ENCODE results near the gene TMEM156.

Gene TMEM156, protein sequence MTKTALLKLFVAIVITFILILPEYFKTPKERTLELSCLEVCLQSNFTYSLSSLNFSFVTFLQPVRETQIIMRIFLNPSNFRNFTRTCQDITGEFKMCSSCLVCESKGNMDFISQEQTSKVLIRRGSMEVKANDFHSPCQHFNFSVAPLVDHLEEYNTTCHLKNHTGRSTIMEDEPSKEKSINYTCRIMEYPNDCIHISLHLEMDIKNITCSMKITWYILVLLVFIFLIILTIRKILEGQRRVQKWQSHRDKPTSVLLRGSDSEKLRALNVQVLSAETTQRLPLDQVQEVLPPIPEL

DNA sequence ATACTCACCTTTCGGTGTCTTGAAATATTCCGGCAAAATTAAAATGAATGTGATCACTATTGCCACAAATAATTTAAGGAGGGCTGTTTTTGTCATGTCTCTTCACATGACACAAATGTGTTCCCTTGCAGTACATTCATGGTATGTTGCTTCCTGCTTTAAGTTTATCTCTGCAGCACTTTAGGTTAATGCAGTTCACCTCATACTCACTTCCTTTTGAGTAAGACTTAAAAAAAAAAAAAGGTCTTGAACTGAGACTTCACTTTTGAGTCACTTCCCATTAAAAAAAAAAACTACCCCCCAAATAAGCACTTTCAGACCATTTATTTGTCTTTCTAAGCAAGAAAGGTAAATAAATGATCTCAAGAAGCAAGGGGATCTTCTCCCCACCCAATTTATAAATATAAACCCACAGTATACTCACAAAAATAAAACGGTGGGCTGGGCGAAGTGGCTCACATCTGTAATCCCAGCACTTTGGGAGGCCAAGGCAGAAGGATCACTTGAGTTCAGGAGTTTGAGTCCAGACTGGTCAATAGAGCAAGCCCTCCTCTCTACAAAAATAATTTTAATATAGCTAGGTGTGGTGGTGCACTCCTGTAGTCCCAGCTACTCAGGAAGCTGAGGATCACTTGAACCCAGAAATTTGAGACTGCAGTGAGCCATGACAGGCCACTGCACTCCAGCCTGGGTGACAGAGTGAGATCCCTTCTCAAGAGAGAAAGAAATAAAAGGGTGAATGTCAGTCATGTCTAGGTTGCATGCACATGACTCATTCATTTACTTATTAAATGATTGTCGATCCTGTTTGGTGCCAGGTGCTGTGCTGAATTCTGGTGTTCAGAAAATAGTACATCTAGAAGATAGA, at the start of gene TMEM156:
Gene TMEM156 (minus strand): TSS at position 192 of the 868 bp plus-strand sequence. CDS start 96 bp downstream, at position 96.
- DNase-seq (ENCODE audit: low read depth): no peak

DNA sequence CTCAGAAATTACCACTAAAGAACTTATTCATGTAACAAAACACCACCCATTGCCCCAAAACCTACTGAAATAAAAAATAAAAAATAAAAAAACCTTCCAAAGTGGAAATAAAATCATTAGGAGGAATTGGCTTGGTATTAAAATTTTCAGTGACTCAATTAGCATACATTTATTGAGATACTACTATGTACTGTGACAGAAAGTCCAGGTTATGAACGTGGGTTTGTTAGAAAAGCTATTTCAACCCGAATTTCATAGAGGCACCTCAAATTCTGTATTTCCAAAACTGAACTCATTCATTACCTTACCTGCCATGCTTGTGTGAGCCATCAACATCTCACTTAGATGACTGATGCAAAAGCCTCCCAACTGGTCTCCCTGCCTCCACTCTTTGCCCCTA, 46.6 kb upstream of the TMEM156 start:
- no peak for DNase-seq (ENCODE audit: low read depth)

DNA sequence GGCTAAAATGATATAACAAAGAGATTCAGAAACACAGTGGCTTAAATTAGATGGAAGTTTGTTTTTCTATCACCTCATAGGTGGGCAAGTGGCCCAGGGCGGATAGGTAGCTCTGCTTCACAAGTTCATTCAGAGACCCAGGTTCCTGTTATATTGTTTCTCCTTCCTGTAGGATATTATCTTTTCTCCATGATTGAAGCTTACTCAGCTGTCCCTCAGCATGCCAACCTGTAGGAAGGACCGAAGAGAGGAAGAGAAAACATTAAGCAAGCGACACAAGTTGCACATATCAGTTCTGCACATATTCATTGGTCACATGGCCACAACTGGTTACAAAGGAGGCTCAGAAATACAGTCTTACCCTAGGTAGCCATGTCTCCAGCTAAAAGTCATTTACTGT, 36.7 kb upstream of the TMEM156 start:
- no peak for DNase-seq (ENCODE audit: low read depth)

DNA sequence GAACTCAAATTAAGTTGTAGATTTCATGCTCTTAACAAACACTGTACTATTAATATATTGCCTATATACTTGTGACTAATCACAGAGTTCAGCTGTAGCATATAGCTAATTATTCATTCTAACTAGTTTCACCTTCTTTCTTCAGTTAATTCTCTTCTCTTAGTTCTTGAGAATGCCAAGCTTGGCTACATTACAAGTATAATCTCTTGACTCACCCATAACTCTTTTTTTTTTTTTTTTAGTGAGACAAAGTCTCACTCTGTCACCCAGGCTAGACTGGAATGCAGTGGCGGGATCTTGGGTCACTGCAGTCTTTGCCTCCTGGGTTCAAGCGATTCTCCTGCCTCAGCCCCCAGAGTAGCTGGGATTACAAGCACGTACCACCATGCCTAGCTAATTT, 35.2 kb upstream of the TMEM156 start:
- DNase-seq (ENCODE audit: low read depth): no peak

DNA sequence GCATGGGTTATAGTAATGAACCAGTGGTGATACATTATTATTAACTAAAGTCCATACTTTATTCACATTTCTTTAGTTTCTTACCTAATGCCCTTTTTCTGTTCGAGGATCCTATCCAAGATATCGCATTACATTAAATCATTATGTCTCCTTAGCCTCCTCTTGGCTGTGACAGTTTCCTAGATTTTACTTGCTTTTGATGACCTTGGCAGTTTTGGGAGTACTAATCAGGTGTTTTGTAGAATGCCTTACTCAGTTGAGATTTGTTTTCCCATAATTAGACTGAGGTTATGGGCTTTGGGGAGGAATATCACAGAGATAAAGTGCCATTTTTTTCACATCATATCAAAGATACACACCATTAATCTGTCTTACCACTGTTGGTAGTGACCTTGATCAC, 34.8 kb upstream of the TMEM156 start:
- DNase-seq (ENCODE audit: low read depth): no peak

DNA sequence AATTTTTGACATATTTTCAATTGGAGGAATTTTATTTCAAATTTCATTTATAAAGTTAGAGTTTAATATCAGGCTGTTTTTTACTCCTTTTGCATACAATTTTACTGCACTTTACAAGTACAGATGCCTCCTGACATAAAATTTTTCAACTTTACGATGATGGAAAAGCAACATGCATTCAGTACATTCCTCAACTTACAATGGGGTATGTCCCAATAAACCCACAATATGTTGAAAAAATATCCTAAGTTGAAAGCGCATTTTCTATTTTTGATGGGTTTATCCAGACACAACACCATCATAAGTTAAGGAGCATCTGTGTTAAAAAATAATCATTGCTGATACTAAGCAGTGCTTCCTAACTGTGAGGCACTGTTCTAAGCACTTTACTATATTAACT, 34.2 kb upstream of the TMEM156 start:
- DNase-seq (ENCODE audit: low read depth): no peak

DNA sequence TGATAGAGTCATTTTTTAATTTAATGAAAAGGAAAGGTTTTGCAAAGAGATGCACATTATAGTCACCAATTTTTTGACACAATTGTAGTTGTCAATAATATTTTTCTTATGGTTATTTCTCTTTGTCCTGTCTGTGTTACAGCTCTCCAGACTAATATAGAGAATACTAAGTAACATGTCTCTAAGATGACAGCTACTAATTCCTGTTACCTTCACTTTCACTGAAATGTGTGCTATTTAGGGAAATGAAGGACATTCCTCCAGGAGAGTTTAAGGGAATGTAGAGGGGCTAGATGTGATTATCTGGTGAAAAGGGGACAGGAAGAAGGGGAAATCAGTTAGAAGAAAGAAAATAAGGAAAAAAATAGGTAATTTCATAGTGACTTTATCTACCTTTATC, 31.2 kb upstream of the TMEM156 start:
- DNase-seq (ENCODE audit: low read depth): no peak

DNA sequence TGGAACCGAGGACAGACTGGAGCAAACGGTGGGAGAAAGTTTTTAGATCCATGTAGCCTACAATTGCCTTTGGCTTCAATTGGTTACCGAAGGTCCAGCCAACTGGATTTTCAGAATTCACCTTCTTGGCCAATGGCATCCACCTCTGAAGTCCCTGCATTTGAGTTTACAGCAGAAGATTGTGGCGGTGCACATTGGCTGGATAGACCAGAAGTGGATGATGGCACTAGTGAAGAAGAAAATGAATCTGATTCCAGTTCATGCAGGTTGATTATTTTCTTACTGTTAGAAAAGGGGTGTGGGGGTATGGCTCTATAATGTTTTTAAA, 30.5 kb upstream of the TMEM156 start:
- no peak for DNase-seq (ENCODE audit: low read depth)

DNA sequence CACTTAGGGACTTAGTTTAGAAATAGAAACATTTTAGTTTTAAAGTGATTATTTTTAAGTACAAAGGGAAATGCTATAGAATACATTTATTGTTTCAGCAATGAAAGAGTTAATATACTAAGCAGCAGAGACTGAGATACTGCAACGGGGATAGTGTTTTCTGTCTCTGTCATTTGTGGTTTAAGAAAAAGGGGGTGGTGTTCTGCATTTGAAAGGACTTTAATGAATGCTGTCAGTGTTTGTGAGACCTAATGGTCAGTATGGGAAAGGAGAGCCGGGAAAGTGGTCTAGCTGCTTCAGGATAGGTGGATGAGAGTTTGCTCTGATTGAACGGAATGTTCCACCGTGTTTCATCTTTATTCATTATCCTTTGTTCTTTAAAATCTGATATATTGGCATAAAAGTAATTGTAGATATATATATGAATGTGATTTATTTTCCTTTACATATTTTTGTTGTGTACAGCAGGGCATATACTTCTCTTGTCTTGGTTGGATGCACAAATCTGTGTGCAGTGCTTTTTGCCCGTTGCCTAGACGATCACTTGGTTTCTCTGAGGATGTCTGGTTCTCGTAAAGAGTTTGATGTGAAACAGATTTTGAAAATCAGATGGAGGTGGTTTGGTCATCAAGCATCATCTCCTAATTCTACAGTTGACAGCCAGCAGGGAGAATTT, 30.0 kb upstream of the TMEM156 start, which contains the start of gene KLHL5:
Gene KLHL5 (plus strand): TSS at position 139 of the 676 bp plus-strand sequence. CDS start 421 bp downstream, at position 560.
- no peak for DNase-seq (ENCODE audit: low read depth)

DNA sequence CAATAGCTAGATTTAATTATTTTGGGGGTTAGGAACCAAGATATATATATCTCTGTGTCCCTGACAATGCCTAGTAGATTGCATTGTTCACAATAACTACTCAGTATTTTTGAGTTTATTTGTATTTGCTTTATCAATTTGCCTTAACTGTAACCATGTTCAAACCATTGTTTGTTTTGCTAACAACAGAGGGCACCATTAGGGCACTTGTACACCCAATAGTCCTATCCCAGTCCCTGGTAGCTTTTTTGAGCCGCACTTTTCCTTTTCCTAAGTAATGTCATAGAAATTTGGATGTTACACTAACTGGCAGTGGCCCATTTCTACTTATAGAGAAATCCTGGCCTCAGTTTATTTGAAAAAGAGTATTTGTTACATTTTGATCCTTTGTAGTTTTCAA, 29.2 kb upstream of the TMEM156 start:
- DNase-seq (ENCODE audit: low read depth): no peak

DNA sequence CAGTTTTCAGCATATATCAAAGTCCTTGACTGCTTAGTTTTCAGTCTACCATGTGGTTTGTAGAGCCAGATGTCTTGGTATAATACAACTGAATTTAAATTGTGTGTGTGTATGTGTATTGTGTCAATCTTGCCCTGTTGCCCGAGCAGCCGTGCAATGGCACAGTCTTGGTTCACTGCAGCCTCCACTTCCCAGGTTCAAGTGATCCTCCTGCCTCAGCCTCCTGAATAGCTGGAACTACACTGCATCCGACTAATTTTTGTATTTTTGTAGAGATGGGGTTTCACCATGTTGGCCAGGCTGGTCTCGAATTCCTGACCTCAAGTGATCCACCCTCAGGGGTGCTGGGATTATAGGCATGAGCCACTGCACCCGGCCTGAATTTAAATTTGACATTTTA, 23.8 kb upstream of the TMEM156 start:
- no peak for DNase-seq (ENCODE audit: low read depth)

DNA sequence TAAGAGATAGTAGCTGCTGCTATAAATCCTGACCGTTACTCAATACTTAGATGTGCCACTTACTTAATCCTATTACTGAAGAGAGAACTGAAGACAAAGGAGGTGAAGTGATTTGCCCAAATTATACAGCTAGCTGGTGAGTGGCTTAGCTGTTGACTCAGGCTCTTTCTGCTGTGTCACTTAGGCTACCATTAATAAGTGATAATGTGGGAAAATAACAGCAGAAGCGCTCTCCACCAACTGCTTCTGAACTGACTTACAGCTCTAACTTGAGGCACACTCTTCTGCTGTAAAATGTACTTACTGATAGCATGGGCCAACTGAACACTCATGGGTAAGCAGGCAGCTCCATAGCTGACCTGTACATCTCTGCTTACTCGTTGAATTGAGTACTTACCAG, 22.3 kb upstream of the TMEM156 start:
- DNase-seq (ENCODE audit: low read depth): no peak

DNA sequence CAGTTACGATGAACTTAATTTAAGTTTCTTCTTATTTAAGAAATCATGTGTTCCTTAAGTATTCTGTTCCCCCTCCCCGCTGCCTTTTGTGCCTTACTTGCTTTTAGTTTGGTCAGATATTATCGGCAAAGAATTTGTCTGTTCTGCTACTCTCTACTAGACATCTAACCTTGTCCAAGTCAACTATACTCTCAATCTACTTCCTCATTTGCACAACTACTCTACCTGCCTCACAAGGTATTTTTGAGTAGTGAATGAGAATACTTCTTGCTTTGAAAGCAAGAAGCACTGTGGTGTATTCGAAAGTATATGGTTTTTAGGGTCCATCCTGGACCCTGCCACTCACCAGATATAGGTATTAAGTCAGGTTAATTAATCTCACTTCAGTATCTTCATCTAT, 21.8 kb upstream of the TMEM156 start:
- no peak for DNase-seq (ENCODE audit: low read depth)

DNA sequence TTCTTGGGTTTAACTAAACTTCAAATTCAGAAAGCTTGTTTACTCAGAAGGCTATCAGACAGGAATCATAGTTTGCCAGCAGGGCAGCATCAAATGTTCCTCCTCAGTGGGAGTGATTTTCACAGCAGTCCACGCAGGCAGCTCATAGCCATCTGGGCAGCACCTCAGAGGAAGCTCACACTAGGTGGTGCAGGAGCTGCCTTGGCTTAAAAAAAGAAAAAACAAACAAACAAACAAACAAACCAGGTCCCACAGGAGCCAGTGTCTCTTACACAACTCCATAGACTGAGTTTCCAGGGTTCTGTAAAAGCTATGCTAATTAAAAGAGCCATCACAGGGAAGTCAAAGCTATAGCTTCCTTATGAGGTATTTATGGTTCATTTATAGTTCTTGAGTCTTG, 19.3 kb upstream of the TMEM156 start:
- no peak for DNase-seq (ENCODE audit: low read depth)

DNA sequence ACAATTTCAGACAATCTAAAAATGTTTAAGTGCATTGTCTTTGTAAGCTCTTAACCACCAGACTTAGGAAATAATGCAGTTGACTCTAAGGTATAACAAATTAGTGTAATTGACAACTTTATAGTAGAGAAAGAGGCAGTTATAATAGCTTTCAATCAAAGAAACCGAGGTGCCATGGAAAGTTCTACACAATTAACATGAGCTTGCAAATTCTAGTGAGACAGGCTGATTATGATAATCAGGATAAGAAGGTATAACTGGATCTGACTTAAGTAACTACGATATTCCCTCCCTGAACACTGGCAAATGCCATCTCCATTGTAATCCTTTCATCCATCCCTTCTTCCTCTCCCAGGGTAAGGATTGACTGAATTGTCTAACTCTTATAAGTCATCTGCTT, 18.4 kb upstream of the TMEM156 start:
- DNase-seq (ENCODE audit: low read depth): no peak

DNA sequence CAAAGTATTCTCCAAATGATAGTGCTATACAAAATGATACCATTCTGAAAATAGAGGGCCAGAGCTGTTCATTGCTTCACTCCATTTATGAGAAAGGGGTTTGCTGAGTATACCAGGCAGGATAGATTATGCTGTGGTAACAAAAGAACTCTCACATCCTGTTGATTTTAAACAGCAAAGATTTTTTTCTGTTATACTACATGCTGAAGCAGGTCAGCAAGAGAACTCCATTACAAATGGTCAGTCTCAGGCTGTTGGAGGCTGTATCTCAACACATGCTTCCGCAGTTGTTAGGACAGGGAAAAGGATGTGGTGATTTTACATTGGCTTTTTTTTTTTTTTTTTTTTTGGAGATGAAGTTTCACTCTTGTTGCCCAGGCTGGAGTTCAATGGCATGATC, 16.1 kb upstream of the TMEM156 start:
- DNase-seq (ENCODE audit: low read depth): no peak

DNA sequence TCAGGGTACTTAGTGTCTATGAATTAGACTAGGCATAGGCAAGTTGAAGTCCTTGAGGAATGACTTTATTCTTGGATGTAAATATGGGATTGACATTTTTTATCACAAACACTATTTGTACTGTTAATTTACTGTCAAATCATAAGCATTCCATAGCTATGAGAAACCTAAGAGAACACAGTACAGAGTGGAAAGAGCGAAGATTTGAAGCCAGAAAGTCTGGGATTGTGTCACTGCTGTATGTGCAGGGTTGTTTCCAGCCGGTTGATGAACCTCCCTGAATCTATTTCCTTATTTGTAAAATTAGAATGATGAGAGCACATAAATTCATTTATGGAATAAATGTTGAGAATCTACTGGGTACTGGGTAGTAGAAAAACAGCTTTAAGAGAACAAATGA, 15.5 kb upstream of the TMEM156 start:
- no peak for DNase-seq (ENCODE audit: low read depth)

DNA sequence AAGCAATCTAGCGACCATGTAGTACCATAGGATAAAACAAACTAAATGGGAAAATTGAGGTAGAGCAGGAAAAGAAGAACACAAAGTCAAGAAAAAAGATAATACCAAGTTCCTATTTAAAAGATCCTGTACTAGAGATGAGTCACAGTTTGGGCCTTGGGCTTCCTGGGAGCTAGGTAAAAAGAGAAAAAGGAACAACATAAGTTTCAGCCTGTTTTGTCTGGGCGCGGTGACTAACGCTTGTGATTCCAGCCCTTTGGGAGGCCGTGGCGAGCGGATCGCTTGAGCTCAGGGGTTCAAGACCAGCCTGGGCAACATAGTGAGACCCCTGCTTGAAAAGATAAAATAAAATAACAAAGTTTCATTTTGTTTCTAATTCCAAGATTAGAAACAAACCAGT, 14.0 kb upstream of the TMEM156 start:
- DNase-seq (ENCODE audit: low read depth): no peak

DNA sequence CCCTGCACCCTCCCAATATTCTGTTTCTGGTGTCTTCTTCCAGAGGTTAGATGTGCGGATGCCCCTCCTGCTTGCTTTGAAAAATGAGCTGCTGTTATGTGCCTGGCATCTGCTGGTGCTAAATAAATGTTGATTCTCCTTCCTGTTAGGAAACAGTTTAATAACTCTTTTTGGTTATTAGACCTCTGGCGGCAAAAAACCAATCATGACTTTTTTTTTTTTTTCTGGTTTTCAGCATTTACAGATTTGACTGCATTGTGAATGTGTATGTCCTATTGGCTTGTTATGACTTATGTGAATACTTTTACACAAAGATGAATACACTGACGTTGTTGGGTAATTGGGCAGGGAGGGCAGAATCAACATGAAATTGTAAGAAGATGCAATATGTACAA, 13.6 kb upstream of the TMEM156 start:
- DNase-seq (ENCODE audit: low read depth): no peak

DNA sequence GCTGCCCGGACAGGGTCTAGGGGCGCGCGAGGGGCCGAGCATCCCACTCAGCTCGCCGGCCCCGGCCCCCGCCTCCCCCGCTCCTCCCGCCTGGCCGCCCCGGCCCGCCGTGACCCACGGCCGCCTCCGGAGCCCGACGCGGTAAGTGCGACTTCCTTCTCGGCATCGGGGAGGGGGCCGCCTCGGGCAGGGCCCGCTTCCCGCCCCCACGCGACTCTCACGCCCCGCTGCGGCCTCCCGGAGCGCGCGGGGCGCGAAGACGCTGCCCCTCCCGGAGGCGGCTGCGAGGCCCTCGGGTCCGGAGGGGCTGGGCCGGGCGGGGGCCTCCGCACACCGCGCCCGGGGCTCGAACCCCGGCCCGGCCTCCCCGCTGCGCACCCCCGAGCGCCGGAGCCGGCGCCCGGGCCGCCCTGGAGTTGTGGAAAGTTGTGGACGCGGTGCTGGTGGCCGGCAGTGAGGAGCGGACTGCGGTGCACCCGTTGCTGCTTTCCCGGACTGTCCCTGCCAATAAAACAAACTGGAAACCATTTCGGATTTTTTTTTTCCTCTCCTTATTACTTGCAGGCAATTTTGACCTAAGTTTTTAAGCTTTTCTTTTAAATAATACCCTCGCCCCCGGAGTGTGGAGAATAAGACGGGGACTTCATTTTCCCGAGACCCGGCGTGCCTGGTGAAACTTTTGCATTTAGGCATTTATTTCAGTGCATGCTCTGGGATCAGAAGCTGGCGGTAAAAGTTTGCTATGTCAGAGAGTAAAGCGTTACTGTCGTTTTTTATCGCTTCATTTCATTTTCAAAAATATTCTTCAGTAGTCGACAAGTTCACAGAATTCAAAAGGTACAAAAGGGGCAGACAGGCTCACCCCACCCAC, 13.0 kb upstream of the TMEM156 start:
- DNase-seq (ENCODE audit: low read depth): peak; percentile 36

DNA sequence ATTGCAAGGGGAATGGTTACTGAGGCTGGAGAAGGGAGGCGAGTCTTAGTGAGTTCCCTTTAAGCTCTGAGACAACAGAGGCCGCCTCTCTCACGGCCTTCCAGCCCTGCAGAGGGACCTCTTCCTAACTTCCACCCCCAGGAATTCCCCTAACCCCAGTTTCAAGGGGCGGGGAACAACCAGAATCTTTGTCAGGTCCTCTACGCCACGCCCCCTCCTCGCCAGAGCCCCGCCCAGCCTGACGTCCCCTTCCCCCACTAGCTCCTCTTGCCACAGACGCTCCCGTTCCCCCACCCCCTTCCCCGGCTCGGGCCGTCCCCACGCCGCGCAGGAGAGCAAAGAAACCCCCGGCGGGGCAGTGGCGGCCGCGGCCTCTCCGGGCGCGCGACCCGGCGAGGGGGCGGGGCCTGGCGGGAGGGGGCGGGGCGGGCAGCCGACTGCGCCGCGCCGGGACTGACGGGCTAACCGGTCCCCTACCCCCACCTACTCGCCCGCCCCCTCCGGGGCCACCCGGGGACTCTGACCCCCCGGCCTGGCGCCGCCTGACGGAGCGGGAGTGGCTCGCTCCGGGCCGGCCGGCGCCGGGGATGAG, 12.3 kb upstream of the TMEM156 start:
- DNase-seq (ENCODE audit: low read depth): peak; percentile 96
